K562 (cell line): ENCODE data around the gene C1RL.

ENCODE experiments used
- CTCF ChIP-seq, 3 experiments: IDR thresholded peaks in 2 of 3; conservative IDR thresholded peaks in 1 of 3; 2 replicates each; pipeline ENCODE4 v1.5.1; 2011 to 2012; ENCODE audit warnings: low read length in 3 of 3, mild to moderate bottlenecking in 3 of 3, control low read depth in 2 of 3, improper control_type of control experiment in 1 of 3, inconsistent platforms in 1 of 3, low read depth in 1 of 3, mixed read lengths in 1 of 3, moderate library complexity in 1 of 3; ENCODE audit not compliant: insufficient read depth in 2 of 3
- EGR1 ChIP-seq: fragments of 450-650 bp; conservative IDR thresholded peaks from 2 replicates; pipeline ENCODE4 v1.6.1; 2017; ENCODE audit warnings: mild to moderate bottlenecking
- JUND ChIP-seq, 2 experiments: IDR thresholded peaks; 2 replicates in 1 of 2; 3 replicates in 1 of 2; pipeline ENCODE4 v1.6.1; 2011; ENCODE audit warnings: borderline replicate concordance in 2 of 2, low read depth in 2 of 2, low read length in 2 of 2, improper control_type of control experiment in 1 of 2, missing biosample characterization in 1 of 2, missing genetic modification characterization in 1 of 2, missing genetic modification reagents in 1 of 2
- NR2F6 ChIP-seq: fragments of 450-650 bp; formaldehyde crosslinking; IDR thresholded peaks from 2 replicates; pipeline ENCODE4 v1.4.0; 2020; ENCODE audit warnings: mild to moderate bottlenecking
- POLR2A ChIP-seq: fragments of 450-650 bp; conservative IDR thresholded peaks from 2 replicates; pipeline ENCODE4 v1.6.1; 2016
- POLR2AphosphoS5 ChIP-seq: IDR thresholded peaks from 2 replicates; pipeline ENCODE4 v1.6.1; 2011; ENCODE audit warnings: mild to moderate bottlenecking, low read depth, low read length, moderate library complexity; ENCODE audit not compliant: control insufficient read depth, insufficient read depth
- SMARCE1 ChIP-seq: fragments of 450-650 bp; IDR thresholded peaks from 2 replicates; pipeline ENCODE4 v1.7.1; 2016; ENCODE audit warnings: mild to moderate bottlenecking
- SP1 ChIP-seq: sonication (generic); formaldehyde crosslinking; IDR thresholded peaks from 2 replicates; pipeline ENCODE4 v1.8.1; 2022; ENCODE audit warnings: mild to moderate bottlenecking, missing genetic modification reagents

GRCh38 chr12:7093486-7093885 is 15.5 kb downstream of the C1RL start:
- no peak for TF ChIP-seq POLR2A
- TF ChIP-seq CTCF (IDR thresholded peaks at IDR 0.05 in 2 of 3, conservative IDR thresholded peaks at IDR 0.05 in 1 of 3; ENCODE audit: insufficient read depth in 2 of 3, low read depth in 1 of 3, low read length in 3 of 3) = no peak
- no peak for TF ChIP-seq JUND (IDR thresholded peaks at IDR 0.05; ENCODE audit: borderline replicate concordance, low read depth, low read length)
- TF ChIP-seq JUND (tag; IDR thresholded peaks at IDR 0.05; ENCODE audit: borderline replicate concordance, low read depth, low read length) = no peak
- no peak for TF ChIP-seq NR2F6 (CRISPR knock-in tag)
- TF ChIP-seq SP1 (CRISPR knock-in tag) = no peak
- TF ChIP-seq EGR1 = no peak
- no peak for TF ChIP-seq POLR2AphosphoS5
- no peak for TF ChIP-seq SMARCE1
